Astrocyte (in vitro differentiated cells and primary cell): ENCODE results near the gene ACOT7. TPM values are rescaled to one million over a fixed set of nuclear protein-coding genes. Genes with fewer than 3 reads are reported as not detected.

Source experiments
- DNase-seq: peaks from one replicate; pipeline ENCODE4 v3.0.0-alpha.2; 2010; ENCODE audit warnings: low read depth
- FAIRE-seq: peaks from 2 replicates; lab custom pipeline; 2011; peaks lifted over from hg19 to GRCh38; lab: Jason Lieb, UNC
- H2AFZ ChIP-seq: 2 replicates; pipeline ENCODE4 v1.6.0; 2012; ENCODE audit warnings: low read depth, low read length, inconsistent platforms
- H3K27ac ChIP-seq: 2 replicates; pipeline ENCODE4 v1.5.1; 2011; ENCODE audit warnings: low read depth, low read length, inconsistent platforms
- H3K27me3 ChIP-seq: 2 replicates; pipeline ENCODE4 v1.6.0; 2011; ENCODE audit warnings: low read length, inconsistent platforms; ENCODE audit not compliant: insufficient read depth
- H3K36me3 ChIP-seq: 2 replicates; pipeline ENCODE4 v1.5.1; 2011; ENCODE audit warnings: low read length, inconsistent platforms; ENCODE audit not compliant: insufficient read depth
- H3K4me1 ChIP-seq: 2 replicates; pipeline ENCODE4 v1.5.1; 2011; ENCODE audit warnings: low read length, inconsistent platforms; ENCODE audit not compliant: insufficient read depth
- H3K4me2 ChIP-seq: 2 replicates; pipeline ENCODE4 v1.6.0; 2012; ENCODE audit warnings: low read length, inconsistent platforms
- H3K4me3 ChIP-seq: 2 replicates; pipeline ENCODE4 v1.5.1; 2011; ENCODE audit warnings: low read depth, mild to moderate bottlenecking, low read length, inconsistent platforms; ENCODE audit not compliant: insufficient read depth
- H3K79me2 ChIP-seq: 2 replicates; pipeline ENCODE4 v1.6.0; 2012; ENCODE audit warnings: mild to moderate bottlenecking, low read length, inconsistent platforms; ENCODE audit not compliant: insufficient read depth
- H3K9ac ChIP-seq: 2 replicates; pipeline ENCODE4 v1.6.0; 2012; ENCODE audit warnings: mild to moderate bottlenecking, low read length, inconsistent platforms
- H3K9me3 ChIP-seq: 2 replicates; pipeline ENCODE4 v1.5.1; 2012; ENCODE audit warnings: low read depth, mild to moderate bottlenecking, low read length, inconsistent platforms; ENCODE audit not compliant: insufficient read depth
- H4K20me1 ChIP-seq: 2 replicates; pipeline ENCODE4 v1.6.0; 2012; ENCODE audit warnings: low read length, inconsistent platforms; ENCODE audit not compliant: insufficient read depth
- H3K27ac Mint-ChIP-seq: one replicate; pipeline ENCODE4 v1.8.0; 2021; ENCODE audit warnings: mild to moderate bottlenecking, mixed read lengths; ENCODE audit not compliant: unreplicated experiment
- H3K27me3 Mint-ChIP-seq: one replicate; pipeline ENCODE4 v1.8.0; 2021; ENCODE audit warnings: low read depth, mixed read lengths; ENCODE audit not compliant: unreplicated experiment
- H3K36me3 Mint-ChIP-seq: one replicate; pipeline ENCODE4 v1.8.0; 2021; ENCODE audit warnings: low read depth, mixed read lengths; ENCODE audit not compliant: unreplicated experiment
- H3K4me1 Mint-ChIP-seq: one replicate; pipeline ENCODE4 v1.8.0; 2021; ENCODE audit warnings: low read depth, mixed read lengths; ENCODE audit not compliant: unreplicated experiment
- H3K4me3 Mint-ChIP-seq: one replicate; pipeline ENCODE4 v1.8.0; 2021; ENCODE audit warnings: mild to moderate bottlenecking, moderate library complexity, mixed read lengths; ENCODE audit not compliant: unreplicated experiment
- H3K9me3 Mint-ChIP-seq: one replicate; pipeline ENCODE4 v1.8.0; 2021; ENCODE audit warnings: mild to moderate bottlenecking, mixed read lengths; ENCODE audit not compliant: unreplicated experiment
- EZH2 ChIP-seq: IDR thresholded peaks from 2 replicates; pipeline ENCODE4 v1.6.1; 2012; ENCODE audit warnings: mild to moderate bottlenecking, low read length, inconsistent platforms; ENCODE audit not compliant: insufficient read depth
- total RNA-seq: library from RNA; stranded (reverse); gene quantifications from 2 replicates; pipeline ENCODE4 v1.2.1, GENCODE V29; 2021
- TF ChIP-seq, protein P1 (sequence below): IDR thresholded peaks from 2 replicates; pipeline ENCODE4 v1.5.1; 2011; ENCODE audit warnings: low read depth, mild to moderate bottlenecking, inconsistent platforms, low read length, moderate library complexity; ENCODE audit not compliant: insufficient read depth

ACOT7 gene
- total RNA-seq, 1 donor from 2014 or later: 91.1 TPM

DNA sequence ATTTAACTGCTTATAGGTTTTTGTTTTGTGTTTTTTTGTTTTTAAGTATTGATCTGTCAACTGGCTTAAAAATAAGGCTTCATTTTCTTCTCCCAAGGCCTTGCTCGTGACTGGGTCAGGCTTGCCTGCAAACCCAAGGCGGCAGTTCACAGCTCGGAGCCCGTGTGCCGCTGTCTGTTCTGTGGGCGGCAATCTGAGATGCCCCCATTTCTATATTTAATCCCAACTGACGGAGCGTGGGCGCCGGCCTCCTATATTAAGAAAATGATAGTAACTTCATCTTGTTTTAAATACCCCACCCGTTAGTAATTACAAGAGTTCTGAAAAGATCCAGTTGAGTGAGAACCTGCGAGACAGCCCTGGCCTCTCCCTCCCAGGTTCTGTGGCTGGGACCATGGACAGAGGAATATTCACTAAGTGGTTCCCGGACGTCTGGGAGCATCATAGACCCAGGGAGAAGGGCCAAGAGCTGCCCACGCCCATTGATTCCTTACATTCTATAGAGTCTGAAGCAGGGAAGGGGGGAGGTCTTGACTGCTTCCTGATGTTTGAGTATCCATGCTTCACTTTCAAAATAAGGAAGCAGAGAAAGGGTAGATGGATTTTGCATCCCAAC is 90.1 kb downstream of the ACOT7 start:
- no peak overlapping the region for H2AFZ ChIP-seq
- H3K27ac ChIP-seq: no peak overlapping the region
- no peaks in the 10 kb centered on the region for H3K36me3 ChIP-seq
- peaks cover 24% of the 10 kb centered on the region for H3K4me1 ChIP-seq
- TF ChIP-seq, protein P1, sequence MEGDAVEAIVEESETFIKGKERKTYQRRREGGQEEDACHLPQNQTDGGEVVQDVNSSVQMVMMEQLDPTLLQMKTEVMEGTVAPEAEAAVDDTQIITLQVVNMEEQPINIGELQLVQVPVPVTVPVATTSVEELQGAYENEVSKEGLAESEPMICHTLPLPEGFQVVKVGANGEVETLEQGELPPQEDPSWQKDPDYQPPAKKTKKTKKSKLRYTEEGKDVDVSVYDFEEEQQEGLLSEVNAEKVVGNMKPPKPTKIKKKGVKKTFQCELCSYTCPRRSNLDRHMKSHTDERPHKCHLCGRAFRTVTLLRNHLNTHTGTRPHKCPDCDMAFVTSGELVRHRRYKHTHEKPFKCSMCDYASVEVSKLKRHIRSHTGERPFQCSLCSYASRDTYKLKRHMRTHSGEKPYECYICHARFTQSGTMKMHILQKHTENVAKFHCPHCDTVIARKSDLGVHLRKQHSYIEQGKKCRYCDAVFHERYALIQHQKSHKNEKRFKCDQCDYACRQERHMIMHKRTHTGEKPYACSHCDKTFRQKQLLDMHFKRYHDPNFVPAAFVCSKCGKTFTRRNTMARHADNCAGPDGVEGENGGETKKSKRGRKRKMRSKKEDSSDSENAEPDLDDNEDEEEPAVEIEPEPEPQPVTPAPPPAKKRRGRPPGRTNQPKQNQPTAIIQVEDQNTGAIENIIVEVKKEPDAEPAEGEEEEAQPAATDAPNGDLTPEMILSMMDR: no peak
- no peak for TF ChIP-seq EZH2
- H3K4me3 ChIP-seq: no peak overlapping the region
- Mint-ChIP-seq H3K9me3 (peaks cover under 1% of the 10 kb centered on the region), H3K4me1 (peaks cover 3% of the 10 kb centered on the region), H3K36me3 (peaks cover 41% of the 10 kb centered on the region), H3K4me3 (no peak overlapping the region), H3K27ac (no peak overlapping the region), H3K27me3 (no peaks in the 10 kb centered on the region)
- DNase-seq: peak; percentile 43
- no peak overlapping the region for H3K4me2 ChIP-seq
- H3K9me3 ChIP-seq: no peaks in the 10 kb centered on the region
- FAIRE-seq: no peak
- H3K79me2 ChIP-seq: no peaks in the 10 kb centered on the region
- H3K9ac ChIP-seq: no peak overlapping the region
- peaks cover 4% of the 10 kb centered on the region for H4K20me1 ChIP-seq
- no peaks in the 10 kb centered on the region for H3K27me3 ChIP-seq

DNA sequence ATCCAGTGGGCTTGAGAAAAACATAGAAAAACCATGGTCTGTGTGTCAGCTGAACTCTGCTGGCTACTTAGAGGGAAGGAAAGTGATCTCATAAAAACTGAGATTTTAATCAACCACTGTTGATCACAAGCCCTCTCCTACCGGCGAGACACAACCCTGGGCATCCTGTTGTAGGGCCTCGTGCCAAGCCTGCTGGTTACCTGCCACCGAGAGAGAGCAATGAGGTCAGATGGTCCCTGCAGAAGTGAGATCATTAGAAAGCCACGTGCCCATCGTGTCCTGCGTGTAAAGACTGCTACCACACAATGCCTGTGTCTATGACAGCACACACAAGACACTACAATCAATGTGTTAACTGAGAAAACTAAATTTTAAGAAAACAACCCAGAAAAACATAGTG is 91.0 kb downstream of the ACOT7 start:
- Histone ChIP-seq H3K27me3 (no peaks in the 10 kb centered on the region), H3K4me1 (peaks cover 24% of the 10 kb centered on the region), H3K27ac (no peak overlapping the region), H3K4me3 (no peak overlapping the region), H3K9me3 (no peaks in the 10 kb centered on the region), H3K9ac (no peak overlapping the region), H3K36me3 (no peaks in the 10 kb centered on the region), H3K79me2 (no peaks in the 10 kb centered on the region), H2AFZ (no peak overlapping the region), H3K4me2 (no peak overlapping the region), H4K20me1 (peaks cover 3% of the 10 kb centered on the region)
- peaks cover 3% of the 10 kb centered on the region for H3K4me1 Mint-ChIP-seq
- H3K9me3 Mint-ChIP-seq: no peaks in the 10 kb centered on the region
- H3K27me3 Mint-ChIP-seq: no peaks in the 10 kb centered on the region
- DNase-seq (no peak), FAIRE-seq (no peak)
- peaks cover 37% of the 10 kb centered on the region for H3K36me3 Mint-ChIP-seq
- no peak overlapping the region for H3K4me3 Mint-ChIP-seq
- no peak for TF ChIP-seq EZH2
- TF ChIP-seq, protein P1: no peak
- H3K27ac Mint-ChIP-seq: no peak overlapping the region

DNA sequence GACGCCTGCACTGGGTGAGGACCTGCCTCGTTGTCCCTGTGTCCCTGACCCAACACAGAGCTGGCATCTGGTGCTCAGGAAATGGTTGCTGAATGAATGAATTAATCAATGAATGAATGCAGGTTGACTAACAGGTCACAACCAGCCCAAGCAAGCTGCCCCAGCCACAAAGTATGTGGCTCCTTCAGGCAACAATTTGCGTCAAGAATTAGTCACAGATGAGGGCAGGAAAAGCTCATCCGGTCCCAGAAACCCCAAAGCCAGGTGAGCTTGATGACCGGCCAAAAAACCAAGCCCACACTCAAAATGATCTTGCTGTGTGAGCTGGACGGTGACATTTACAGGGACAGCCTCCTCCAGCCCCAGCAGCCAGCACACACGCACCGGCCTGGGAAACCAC is 92.0 kb downstream of the ACOT7 start:
- H3K9ac ChIP-seq: no peak overlapping the region
- no peaks in the 10 kb centered on the region for H3K36me3 ChIP-seq
- no peaks in the 10 kb centered on the region for H3K9me3 ChIP-seq
- no peak overlapping the region for H2AFZ ChIP-seq
- H3K4me3 ChIP-seq: no peak overlapping the region
- no peak overlapping the region for H3K4me3 Mint-ChIP-seq
- no peaks in the 10 kb centered on the region for H3K27me3 Mint-ChIP-seq
- peaks cover 3% of the 10 kb centered on the region for H3K4me1 Mint-ChIP-seq
- H3K79me2 ChIP-seq: no peaks in the 10 kb centered on the region
- peaks cover 27% of the 10 kb centered on the region for H3K36me3 Mint-ChIP-seq
- H3K9me3 Mint-ChIP-seq: no peaks in the 10 kb centered on the region
- H4K20me1 ChIP-seq: no peaks in the 10 kb centered on the region
- peak overlapping the region; percentile 7 for H3K4me2 ChIP-seq
- H3K27ac Mint-ChIP-seq: no peak overlapping the region
- H3K27ac ChIP-seq: peak overlapping the region; percentile 41
- no peak for TF ChIP-seq EZH2
- TF ChIP-seq, protein P1: no peak
- no peak for FAIRE-seq
- peaks cover 24% of the 10 kb centered on the region for H3K4me1 ChIP-seq
- peak; percentile 74 for DNase-seq
- H3K27me3 ChIP-seq: no peaks in the 10 kb centered on the region
